Measurements from ENCODE around the gene KLF16. TPM values are rescaled to one million over a fixed set of nuclear protein-coding genes. Genes with fewer than 3 reads are reported as not detected.

KLF16 gene
- total and polyA plus RNA-seq, 9 of the 15 experiments (the other 6 are each of a cell fraction or from before 2014, with no cell fraction given) = 0.04 to 60.4 (median 6.8) TPM

GRCh38 chr19:1843646-1844394 is 19.6 kb downstream of the KLF16 start (continued):
- TF ChIP-seq DEAF1 (CRISPR knock-in tag; IDR thresholded peaks at IDR 0.05) (no peak), EP400 (IDR thresholded peaks at IDR 0.05) (no peak), ELK1 (CRISPR knock-in tag; IDR thresholded peaks at IDR 0.05) (no peak), ZNF445 (CRISPR knock-in tag; IDR thresholded peaks at IDR 0.05; ENCODE audit: low read depth) (no peak), RBM22 (IDR thresholded peaks at IDR 0.05; ENCODE audit: low read depth, low read length, poor library complexity, severe bottlenecking) (peak; percentile 50)

GRCh38 chr19:1843116-1843515 is 20.3 kb downstream of the KLF16 start:
- CTCF ChIA-PET (ENCODE audit: low intra/inter-chr PET ratio) = no interaction called here
- H3K4me2 ChIP-seq (ENCODE audit: insufficient read depth, low read length) = no peak overlapping the region
- H4K20me1 ChIP-seq (replicated peaks; ENCODE audit: control insufficient read depth, insufficient read depth, low read length) = peaks cover 69% of the 10 kb centered on the region
- peaks cover 38 to 96% of the 10 kb centered on the region in 2 experiments for H3K4me1 ChIP-seq (replicated peaks in 1 of 2; ENCODE audit: control insufficient read depth in 2 of 2, insufficient read depth in 2 of 2, low read length in 2 of 2)
- peaks cover 69% of the 10 kb centered on the region for H3K36me3 ChIP-seq (ENCODE audit: control insufficient read depth, insufficient read depth, low read length)
- POLR2A ChIA-PET = interaction anchor here (0.6 to 1.6 kb wide), 12 partner anchors 8 to 633 kb away, joined by 3 to 6 read pairs (median 3); partner anchors contain the start of gene GADD45B
- BruUV-seq (replicated peaks) = no TSS peak
- no peaks in the 10 kb centered on the region for H3K9me3 ChIP-seq (replicated peaks; ENCODE audit: control insufficient read depth, insufficient read depth, low read depth, low read length)
- ATAC-seq = no peak
- in situ Hi-C loops (cut with MboI) = no loop called here
- peak overlapping the region in 1 of 2 experiments; percentile 82; a peak in 2 of 4 replicates for H3K9ac ChIP-seq (ENCODE audit: insufficient read depth in 1 of 2, low read depth in 2 of 2, low read length in 2 of 2)
- 87% methylated on average over 10 of the region's 22 CpGs for WGBS (ENCODE audit: insufficient coverage, low coverage, missing lambda C conversion rate)
- no peak for FAIRE-seq
- H3K27me3 ChIP-seq (ENCODE audit: control insufficient read depth in 2 of 2, insufficient read depth in 2 of 2, low read length in 2 of 2) = no peaks in the 10 kb centered on the region
- no peak overlapping the region; the same call in 2 of the 3 replicates for H3K27ac ChIP-seq (ENCODE audit: extremely low read depth, low read depth, low read length)
- peaks cover 3% of the 10 kb centered on the region for H3K9me1 ChIP-seq (ENCODE audit: control insufficient read depth, insufficient read depth, low read length)
- H2AFZ ChIP-seq (ENCODE audit: low read depth, low read length) = no peak overlapping the region
- DNase-seq (ENCODE audit: extremely low read depth in 1 of 4, low spot score in 3 of 4) = no peak
- H3K79me2 ChIP-seq (ENCODE audit: control insufficient read depth, insufficient read depth, low read length) = peaks cover 100% of the 10 kb centered on the region
- H3K4me3 ChIP-seq = no peak overlapping the region
- intact Hi-C loops (cut with micrococcal nuclease) = no loop called here
- TF ChIP-seq POLR2G (IDR thresholded peaks at IDR 0.05; ENCODE audit: low read depth, low read length) = peak; percentile 43
- no peak for TF ChIP-seq RREB1 (CRISPR knock-in tag; IDR thresholded peaks at IDR 0.05)
- peak; percentile 55 for TF ChIP-seq RBFOX2 (IDR thresholded peaks at IDR 0.05; ENCODE audit: low read depth, low read length)
